HFF-Myc (cell line): ENCODE data around the gene SGCD.
A peak's percentile ranks its signal among the peaks of the same experiment; 100 is the strongest.

ENCODE experiments used
- DNase-seq: peaks from one replicate; pipeline ENCODE4 v3.0.0-alpha.2; 2011; ENCODE audit warnings: low read depth; ENCODE audit errors: extremely low read depth
- H3K4me3 ChIP-seq: replicated peaks from 2 replicates; pipeline ENCODE4 v1.5.1; 2011; ENCODE audit warnings: low read depth, mild to moderate bottlenecking, control low read depth, low read length
- CTCF ChIP-seq: IDR thresholded peaks from 2 replicates; pipeline ENCODE4 v1.5.1; 2012; ENCODE audit warnings: mild to moderate bottlenecking, low read depth, low read length, control low read depth; ENCODE audit errors: missing control alignments

SGCD gene

GRCh38 chr5:156800929-156801328 is 474.0 kb downstream of the SGCD start:
- no peak for DNase-seq
- TF ChIP-seq CTCF, result no peak
- H3K4me3 ChIP-seq, result no peak overlapping the region

- no peak for TF ChIP-seq CTCF
- no peak overlapping the region for H3K4me3 ChIP-seq
Measured at GRCh38 chr5:156802501-156802900, 475.5 kb downstream of the SGCD start.

GRCh38 chr5:156803404-156803803 is 476.4 kb downstream of the SGCD start:
- TF ChIP-seq CTCF, result no peak
- no peak for DNase-seq
- H3K4me3 ChIP-seq, result no peak overlapping the region

More at GRCh38 chr5:156802501-156802900, 475.5 kb downstream of the SGCD start:
- no peak for DNase-seq

- no peak overlapping the region for H3K4me3 ChIP-seq
- DNase-seq, result no peak
- TF ChIP-seq CTCF, result no peak
Measured at GRCh38 chr5:156812959-156813358, 486.0 kb downstream of the SGCD start.

- no peak overlapping the region for H3K4me3 ChIP-seq
- TF ChIP-seq CTCF, result peak; percentile 42
- peak; percentile 2 for DNase-seq
Measured at GRCh38 chr5:156815988-156816599, 489.1 kb downstream of the SGCD start.
